Lower leg skin (tissue), 3 donors: ENCODE measurements around the gene SP100.

Experiments
- POLR2A ChIP-seq, 2 donors: fragments of 450-650 bp; IDR thresholded peaks; one replicate each; pipeline ENCODE4 v1.6.1; 2016 to 2017; ENCODE audit warnings: antibody characterized with exemption in 2 of 2, mild to moderate bottlenecking in 1 of 2, moderate library complexity in 1 of 2
- TF ChIP-seq, protein P1 (sequence below), 3 donors: fragments of 450-650 bp; IDR thresholded peaks; one replicate each; pipeline ENCODE4 v1.5.1; 2016; ENCODE audit warnings: antibody characterized with exemption in 3 of 3, mild to moderate bottlenecking in 3 of 3, moderate library complexity in 2 of 3

DNA sequence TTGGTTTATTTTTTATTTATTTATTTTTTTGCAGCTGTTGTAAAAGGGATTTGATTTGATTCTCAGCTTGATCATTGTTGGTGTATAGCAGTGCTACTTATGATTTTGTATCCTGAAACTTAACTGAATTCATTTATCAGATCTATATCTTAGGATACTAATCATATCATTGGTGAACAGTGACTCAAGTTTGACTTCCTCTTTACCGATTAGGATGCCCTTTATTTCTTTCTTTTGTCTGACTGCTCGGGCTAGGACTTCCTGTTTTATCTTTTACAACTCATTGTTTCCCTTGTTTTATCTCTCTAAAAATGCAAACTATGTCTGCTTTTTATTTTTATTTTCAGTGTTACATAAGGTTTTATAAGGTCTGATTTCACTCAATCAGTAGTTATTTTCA lies 23.6 kb downstream of the SP100 start:
- TF ChIP-seq, protein P1, sequence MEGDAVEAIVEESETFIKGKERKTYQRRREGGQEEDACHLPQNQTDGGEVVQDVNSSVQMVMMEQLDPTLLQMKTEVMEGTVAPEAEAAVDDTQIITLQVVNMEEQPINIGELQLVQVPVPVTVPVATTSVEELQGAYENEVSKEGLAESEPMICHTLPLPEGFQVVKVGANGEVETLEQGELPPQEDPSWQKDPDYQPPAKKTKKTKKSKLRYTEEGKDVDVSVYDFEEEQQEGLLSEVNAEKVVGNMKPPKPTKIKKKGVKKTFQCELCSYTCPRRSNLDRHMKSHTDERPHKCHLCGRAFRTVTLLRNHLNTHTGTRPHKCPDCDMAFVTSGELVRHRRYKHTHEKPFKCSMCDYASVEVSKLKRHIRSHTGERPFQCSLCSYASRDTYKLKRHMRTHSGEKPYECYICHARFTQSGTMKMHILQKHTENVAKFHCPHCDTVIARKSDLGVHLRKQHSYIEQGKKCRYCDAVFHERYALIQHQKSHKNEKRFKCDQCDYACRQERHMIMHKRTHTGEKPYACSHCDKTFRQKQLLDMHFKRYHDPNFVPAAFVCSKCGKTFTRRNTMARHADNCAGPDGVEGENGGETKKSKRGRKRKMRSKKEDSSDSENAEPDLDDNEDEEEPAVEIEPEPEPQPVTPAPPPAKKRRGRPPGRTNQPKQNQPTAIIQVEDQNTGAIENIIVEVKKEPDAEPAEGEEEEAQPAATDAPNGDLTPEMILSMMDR (IDR thresholded peaks at IDR 0.05), result no peak
- no peak for TF ChIP-seq POLR2A (IDR thresholded peaks at IDR 0.05)
